Measurements from ENCODE around the gene UHMK1.
"Not testable (repeated sequence)": the region's sequence is repeated elsewhere in the genome, so short reads cannot be mapped to it uniquely, and the experiment has no call there.

Gene UHMK1

DNA sequence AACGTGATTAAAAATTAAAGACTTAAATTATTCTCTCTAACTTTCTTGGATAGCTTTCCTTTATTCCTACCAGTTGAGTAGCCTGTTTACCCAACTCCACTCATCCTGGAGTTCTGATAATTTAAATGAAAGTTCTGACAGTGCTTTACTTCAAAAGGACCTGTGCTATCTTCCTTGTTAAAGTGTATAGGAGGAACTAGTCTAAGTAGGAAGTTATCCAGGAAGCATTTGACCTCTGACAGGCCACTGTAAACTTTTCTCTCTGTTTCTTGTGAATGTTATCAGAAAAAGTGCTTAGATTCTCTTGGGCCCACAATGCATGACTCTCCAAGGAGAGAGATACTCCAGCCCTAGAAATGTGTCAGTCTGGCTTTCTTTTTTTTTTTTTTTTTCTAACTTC is 73.1 kb downstream of the UHMK1 start:
- DNase-seq = no peak

DNA sequence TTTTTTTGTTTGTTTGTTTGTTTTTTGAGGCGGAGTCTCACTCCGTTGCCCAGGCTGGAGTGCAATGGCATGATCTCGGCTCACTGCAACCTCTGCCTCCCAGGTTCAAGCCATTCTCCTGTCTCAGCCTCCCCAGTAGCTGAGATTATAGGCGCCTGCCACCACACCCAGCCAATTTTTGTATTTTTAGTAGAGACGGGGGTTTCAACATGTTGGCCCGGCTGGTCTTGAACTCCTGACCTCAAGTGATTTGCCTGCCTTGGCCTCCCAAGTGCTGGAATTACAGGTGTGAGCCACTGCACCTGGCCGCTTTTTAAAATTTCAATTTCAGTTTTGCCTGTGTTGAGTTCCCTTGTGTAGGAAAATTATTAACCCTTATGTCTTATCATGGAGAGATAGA is 73.5 kb downstream of the UHMK1 start:
- DNase-seq = not testable (repeated sequence)

DNA sequence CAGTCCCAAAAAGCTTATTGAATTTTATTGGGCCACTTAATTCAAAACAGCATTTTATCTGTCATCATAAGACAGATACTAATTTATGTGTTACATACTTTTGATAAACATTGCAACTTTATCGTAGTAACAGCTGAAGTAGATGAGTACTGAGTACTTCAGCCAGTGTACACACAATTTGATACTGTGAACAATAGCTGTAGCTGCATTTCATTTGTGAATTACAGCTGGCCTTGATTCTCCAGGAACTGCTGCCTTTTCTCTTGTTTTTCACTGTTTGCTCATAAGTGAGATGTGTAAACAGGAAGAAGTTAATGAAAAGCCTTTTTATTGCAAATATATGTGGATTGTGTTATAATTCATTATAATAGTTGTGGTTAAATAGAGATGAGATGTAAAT is 74.1 kb downstream of the UHMK1 start:
- peak; percentile 6 to 11 for DNase-seq

DNA sequence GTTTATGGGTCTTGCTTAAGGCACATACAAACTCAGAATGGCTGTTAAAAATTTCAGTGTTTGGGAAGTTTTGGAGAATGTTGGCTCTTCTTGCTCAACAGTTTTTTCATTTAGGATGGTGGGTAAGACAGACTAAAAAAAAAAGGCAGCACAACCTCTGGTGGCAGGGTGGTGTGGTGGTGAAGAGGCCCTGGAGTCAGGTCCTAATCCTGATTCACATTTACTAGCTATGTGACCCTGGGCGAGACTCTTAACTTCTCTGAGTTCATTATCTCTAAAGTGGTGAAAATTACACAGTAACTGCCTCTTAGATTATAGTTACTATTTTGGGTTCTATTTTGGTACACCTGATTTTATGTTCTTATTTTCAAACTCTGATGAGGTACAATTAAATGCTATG is 75.5 kb downstream of the UHMK1 start:
- no peak for DNase-seq

DNA sequence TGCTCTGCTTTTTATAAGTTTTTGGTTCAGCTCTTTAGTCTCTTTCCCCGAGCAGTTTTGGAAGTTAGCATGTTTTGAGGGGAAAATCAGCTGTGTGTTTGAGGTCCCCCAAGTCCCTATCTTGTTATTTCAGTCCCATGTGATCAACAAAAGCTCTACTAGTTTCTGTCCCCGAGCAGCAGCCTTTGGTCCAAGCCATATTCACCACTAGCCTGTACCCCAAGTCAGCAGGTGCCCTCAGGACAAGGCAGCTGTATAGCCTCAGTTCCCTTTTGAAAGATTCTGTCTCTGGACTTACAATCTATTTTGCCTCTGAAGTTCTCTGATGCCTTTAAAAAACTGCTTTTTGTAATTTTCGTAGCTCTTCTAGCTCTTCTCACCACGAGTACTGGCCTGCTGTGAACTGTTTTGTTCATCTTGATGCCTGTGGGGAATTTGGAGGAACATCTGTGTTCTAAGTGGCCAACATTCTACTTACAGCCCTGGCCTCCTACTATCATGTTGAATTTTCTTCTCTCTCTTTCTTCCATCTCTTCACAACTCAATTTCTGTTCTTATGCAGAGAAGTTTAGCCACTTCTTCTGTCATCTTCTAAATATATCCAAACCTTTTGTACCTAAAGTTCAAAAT is 80.6 kb downstream of the UHMK1 start:
- DNase-seq = no peak

DNA sequence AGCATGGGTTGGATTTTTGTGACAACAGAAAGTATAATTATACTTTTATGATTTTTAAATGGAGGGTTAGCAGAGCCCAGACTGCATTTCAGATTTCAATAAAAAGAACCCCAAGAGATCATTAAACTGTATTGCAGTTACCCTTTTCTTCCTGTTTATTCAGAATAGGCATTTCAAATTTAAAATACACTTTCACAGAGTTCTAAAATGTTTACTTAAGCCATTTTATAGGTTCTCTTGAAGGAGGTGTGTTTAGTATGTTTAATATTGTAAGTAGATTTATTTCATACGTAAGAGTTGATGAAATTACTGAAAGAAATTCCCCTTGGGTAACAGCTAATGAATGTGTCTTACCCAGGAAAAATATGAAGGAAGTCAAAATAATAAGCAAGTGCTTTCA is 81.3 kb downstream of the UHMK1 start:
- no peak for DNase-seq

Measured in SHP77 (cell line).